CD14-positive monocyte (primary cell): ENCODE data around the gene SEMA3C. TPM values are rescaled to one million over a fixed set of nuclear protein-coding genes. Genes with fewer than 3 reads are reported as not detected.

Experiments used
- DNase-seq, 3 donors: peaks; one replicate each; pipeline ENCODE4 v3.0.0-alpha.2; 2011 to 2022
- H2AFZ ChIP-seq: 2 replicates; pipeline ENCODE4 v1.6.0; 2012; ENCODE audit warnings: mild to moderate bottlenecking, low read depth, low read length, inconsistent platforms; ENCODE audit not compliant: insufficient read depth, poor library complexity, severe bottlenecking
- H3K27ac ChIP-seq, 2 donors: 1 replicate in 1 of 2; 2 replicates in 1 of 2; pipeline ENCODE4 v1.5.1; 2012 to 2013; ENCODE audit warnings: low read length in 2 of 2, control low read depth in 1 of 2, inconsistent platforms in 1 of 2, low read depth in 1 of 2, mild to moderate bottlenecking in 1 of 2
- H3K27me3 ChIP-seq, 2 donors: one replicate each; pipeline versions ENCODE4 v1.6.0 to v1.6.1; 2011 to 2013; ENCODE audit warnings: low read length in 2 of 2; ENCODE audit not compliant: control insufficient read depth in 2 of 2, insufficient read depth in 2 of 2
- H3K36me3 ChIP-seq, 2 donors: replicated peaks in 1 of 2; 1 replicate in 1 of 2; 2 replicates in 1 of 2; pipeline versions ENCODE4 v1.5.1 to v1.6.1; 2012 to 2013; ENCODE audit warnings: low read length in 2 of 2, control low read depth in 1 of 2, inconsistent platforms in 1 of 2, mild to moderate bottlenecking in 1 of 2; ENCODE audit not compliant: insufficient read depth in 2 of 2, control insufficient read depth in 1 of 2
- H3K4me1 ChIP-seq, 2 donors: 1 replicate in 1 of 2; 2 replicates in 1 of 2; pipeline versions ENCODE4 v1.5.1 to v1.6.1; 2012 to 2013; ENCODE audit warnings: low read length in 2 of 2, control low read depth in 1 of 2, inconsistent platforms in 1 of 2, mild to moderate bottlenecking in 1 of 2, moderate library complexity in 1 of 2; ENCODE audit not compliant: insufficient read depth in 2 of 2, control insufficient read depth in 1 of 2
- H3K4me2 ChIP-seq: replicated peaks from 2 replicates; pipeline ENCODE3; 2012; ENCODE audit warnings: low read length, moderate library complexity, mild to moderate bottlenecking; ENCODE audit not compliant: poor library complexity, severe bottlenecking; ENCODE audit errors: extremely low read depth
- H3K4me3 ChIP-seq, 3 experiments: fragments of 200-600 bp in 1 of 3; sonication (generic) in 1 of 3; replicated peaks in 1 of 3; 1 replicate in 2 of 3; 2 replicates in 1 of 3; pipeline ENCODE4 v1.5.1; 2011 to 2013; ENCODE audit warnings: low read length in 3 of 3, mild to moderate bottlenecking in 3 of 3, control low read depth in 2 of 3, low read depth in 2 of 3, inconsistent platforms in 1 of 3, moderate library complexity in 1 of 3
- H3K79me2 ChIP-seq: 2 replicates; pipeline ENCODE4 v1.6.0; 2012; ENCODE audit warnings: mild to moderate bottlenecking, control low read depth, inconsistent platforms, low read length, moderate library complexity; ENCODE audit not compliant: insufficient read depth
- H3K9ac ChIP-seq: 2 replicates; pipeline ENCODE4 v1.6.0; 2017; ENCODE audit warnings: low read length, mild to moderate bottlenecking; ENCODE audit not compliant: insufficient read depth, poor library complexity, severe bottlenecking
- H3K9me3 ChIP-seq, 2 donors: replicated peaks in 1 of 2; 1 replicate in 1 of 2; 2 replicates in 1 of 2; pipeline versions ENCODE4 v1.5.1 to v1.6.1; 2012 to 2013; ENCODE audit warnings: low read length in 2 of 2, control low read depth in 1 of 2; ENCODE audit not compliant: control insufficient read depth in 1 of 2, insufficient read depth in 1 of 2
- H4K20me1 ChIP-seq: 2 replicates; pipeline ENCODE4 v1.6.0; 2012; ENCODE audit warnings: mild to moderate bottlenecking, low read length, control low read depth, moderate library complexity; ENCODE audit not compliant: insufficient read depth
- H3K27ac Mint-ChIP-seq, 7 donors: one replicate each; pipeline ENCODE4 v1.8.0; 2020; ENCODE audit warnings: mild to moderate bottlenecking in 7 of 7, mixed read lengths in 7 of 7, moderate library complexity in 6 of 7, inconsistent platforms in 2 of 7
- H3K27me3 Mint-ChIP-seq, 3 donors: one replicate each; pipeline ENCODE4 v1.8.0; 2021 to 2022; ENCODE audit warnings: low read depth in 3 of 3, mild to moderate bottlenecking in 3 of 3, mixed read lengths in 3 of 3, moderate library complexity in 3 of 3, inconsistent platforms in 1 of 3
- H3K36me3 Mint-ChIP-seq, 2 donors: one replicate each; pipeline ENCODE4 v1.8.0; 2020; ENCODE audit warnings: mixed read lengths in 2 of 2, inconsistent platforms in 1 of 2, mild to moderate bottlenecking in 1 of 2
- H3K4me1 Mint-ChIP-seq: one replicate; pipeline ENCODE4 v1.8.0; 2020; ENCODE audit warnings: mild to moderate bottlenecking, mixed read lengths
- H3K4me3 Mint-ChIP-seq, 2 donors: one replicate each; pipeline ENCODE4 v1.8.0; 2020; ENCODE audit warnings: mild to moderate bottlenecking in 2 of 2, mixed read lengths in 2 of 2, moderate library complexity in 1 of 2
- H3K9me3 Mint-ChIP-seq, 7 donors: one replicate each; pipeline ENCODE4 v1.8.0; 2020 to 2022; ENCODE audit warnings: mixed read lengths in 7 of 7, mild to moderate bottlenecking in 6 of 7, moderate library complexity in 6 of 7, inconsistent platforms in 2 of 7
- WGBS: methylation state at CpG from one replicate; pipeline ENCODE4 v1.1.5; 2013; ENCODE audit warnings: missing lambda C conversion rate; ENCODE audit not compliant: insufficient coverage; 5-methylcytosine and 5-hydroxymethylcytosine counted together
- intact Hi-C, 2 donors: fragments of 100-400 bp; cut with micrococcal nuclease; formaldehyde crosslinking; loops; one replicate each; pipeline versions ENCODE4 v1.15.0 to v1.15.1; 2023
- polyA plus RNA-seq, 3 donors: library from polyadenylated mRNA; depleted of rRNA in 1 of 3; unstranded in 2 of 3; stranded (reverse) in 1 of 3; fragments of 300-500 nt in 2 of 3; fragments of >200 nt in 1 of 3; fragmentation: Illumina TruSeq in 2 of 3; gene quantifications; 1 replicate in 2 of 3; 2 replicates in 1 of 3; pipeline ENCODE4 v1.2.3, GENCODE V29; 2012 to 2021
- TF ChIP-seq, protein P1 (sequence below): fragments of 200-600 bp; IDR thresholded peaks from one replicate; pipeline ENCODE4 v1.8.0; 2022; ENCODE audit warnings: antibody characterized with exemption, mild to moderate bottlenecking

The SEMA3C gene
- polyA plus RNA-seq, 3 donors, result 7.2 to 14.1 (median 13.7) TPM

GRCh38 chr7:80924090-80924489, 5.2 kb upstream of the SEMA3C start:
- Mint-ChIP-seq H3K27ac (no peak overlapping the region), H3K27me3 (peaks cover 0 to 2% (median 2%) of the 10 kb centered on the region in 3 donors), H3K4me1 (peaks cover 32% of the 10 kb centered on the region), H3K36me3 (no peaks in the 10 kb centered on the region), H3K9me3 (peaks cover 0 to 8% (median 5%) of the 10 kb centered on the region in 7 donors), H3K4me3 (no peak overlapping the region)
- Histone ChIP-seq H3K4me2 (no peak overlapping the region), H4K20me1 (no peaks in the 10 kb centered on the region), H3K36me3 (no peaks in the 10 kb centered on the region), H3K4me3 (no peak overlapping the region), H3K9ac (no peak overlapping the region), H3K27me3 (no peaks in the 10 kb centered on the region), H2AFZ (no peak overlapping the region), H3K79me2 (no peaks in the 10 kb centered on the region), H3K27ac (no peak overlapping the region), H3K4me1 (peaks cover 18 to 33% of the 10 kb centered on the region in 2 donors), H3K9me3 (peaks cover 0 to 4% of the 10 kb centered on the region in 2 donors)
- WGBS, result no CpG with 5 or more reads among the region's 2 CpGs
- intact Hi-C loops, result no loop called here
- TF ChIP-seq, protein P1, sequence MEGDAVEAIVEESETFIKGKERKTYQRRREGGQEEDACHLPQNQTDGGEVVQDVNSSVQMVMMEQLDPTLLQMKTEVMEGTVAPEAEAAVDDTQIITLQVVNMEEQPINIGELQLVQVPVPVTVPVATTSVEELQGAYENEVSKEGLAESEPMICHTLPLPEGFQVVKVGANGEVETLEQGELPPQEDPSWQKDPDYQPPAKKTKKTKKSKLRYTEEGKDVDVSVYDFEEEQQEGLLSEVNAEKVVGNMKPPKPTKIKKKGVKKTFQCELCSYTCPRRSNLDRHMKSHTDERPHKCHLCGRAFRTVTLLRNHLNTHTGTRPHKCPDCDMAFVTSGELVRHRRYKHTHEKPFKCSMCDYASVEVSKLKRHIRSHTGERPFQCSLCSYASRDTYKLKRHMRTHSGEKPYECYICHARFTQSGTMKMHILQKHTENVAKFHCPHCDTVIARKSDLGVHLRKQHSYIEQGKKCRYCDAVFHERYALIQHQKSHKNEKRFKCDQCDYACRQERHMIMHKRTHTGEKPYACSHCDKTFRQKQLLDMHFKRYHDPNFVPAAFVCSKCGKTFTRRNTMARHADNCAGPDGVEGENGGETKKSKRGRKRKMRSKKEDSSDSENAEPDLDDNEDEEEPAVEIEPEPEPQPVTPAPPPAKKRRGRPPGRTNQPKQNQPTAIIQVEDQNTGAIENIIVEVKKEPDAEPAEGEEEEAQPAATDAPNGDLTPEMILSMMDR, result no peak
- peak in 2 of 3 donors; percentile 17 to 35 for DNase-seq

DNA sequence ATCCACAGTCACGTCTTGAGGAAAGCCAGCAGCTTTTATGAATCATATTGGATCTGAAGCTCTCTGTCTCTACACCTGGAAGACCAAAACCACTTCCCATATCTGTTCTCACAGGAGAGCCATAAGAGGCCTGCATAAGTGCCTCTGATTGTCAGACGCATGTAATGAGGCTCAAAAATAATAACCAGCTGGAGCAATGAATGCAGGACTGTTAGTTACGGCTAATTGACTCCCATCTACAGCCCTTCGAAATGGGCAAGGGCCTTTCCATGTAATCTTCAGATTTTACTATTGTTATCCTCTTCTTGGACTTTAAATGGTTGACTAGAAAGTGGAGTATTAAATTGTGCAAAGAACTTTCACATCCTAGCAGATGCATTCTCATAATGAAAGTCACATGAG, 4.4 kb upstream of the SEMA3C start:
- Mint-ChIP-seq H3K4me1 (peaks cover 34% of the 10 kb centered on the region), H3K27me3 (peaks cover 0 to 2% (median 2%) of the 10 kb centered on the region in 3 donors)
- H3K27me3 ChIP-seq, result no peaks in the 10 kb centered on the region

More for the DNA sequence above, 4.4 kb upstream of the SEMA3C start:
- H3K4me1 ChIP-seq, result peaks cover 20 to 36% of the 10 kb centered on the region in 2 donors
- TF ChIP-seq, protein P1, result no peak
- 83% methylated on average over 2 of the region's 4 CpGs for WGBS
- intact Hi-C loops, result no loop called here
- H3K79me2 ChIP-seq, result no peaks in the 10 kb centered on the region
- H3K27ac ChIP-seq, result no peak overlapping the region
- peaks cover 0 to 8% (median 5%) of the 10 kb centered on the region in 7 donors for H3K9me3 Mint-ChIP-seq
- H3K36me3 ChIP-seq, result no peaks in the 10 kb centered on the region
- H3K9ac ChIP-seq, result no peak overlapping the region
- no peak overlapping the region for H3K27ac Mint-ChIP-seq
- H4K20me1 ChIP-seq, result no peaks in the 10 kb centered on the region
- H3K36me3 Mint-ChIP-seq, result no peaks in the 10 kb centered on the region
- H2AFZ ChIP-seq, result no peak overlapping the region
- DNase-seq, result no peak
- peaks cover 0 to 4% of the 10 kb centered on the region in 2 donors for H3K9me3 ChIP-seq
- no peak overlapping the region for H3K4me2 ChIP-seq
- no peak overlapping the region for H3K4me3 ChIP-seq
- no peak overlapping the region for H3K4me3 Mint-ChIP-seq
